GM18499 (cell line): ENCODE data around the gene RTEL1.

Experiments
- ATAC-seq: cut with Tn5 transposase; IDR thresholded peaks from one replicate; pipeline ENCODE4 v1.9.1; 2021; ENCODE audit warnings: moderate number of reproducible peaks; ENCODE audit not compliant: insufficient read depth, unreplicated experiment

Gene RTEL1

GRCh38 chr20:63745424-63745805 is 87.3 kb downstream of the RTEL1 start:
- no peak for ATAC-seq
